Activated T-cell treated with anti-CD3 and anti-CD28 coated beads, Interleukin-2, amount 50 U/mL, for 72 hours (primary cell): ENCODE measurements around the gene CFAP119. TPM values are rescaled to one million over a fixed set of nuclear protein-coding genes. Genes with fewer than 3 reads are reported as not detected.

Experiments
- ATAC-seq, 2 donors: fragments of 150-1000 bp; cut with Tn5 transposase; replicated peaks in 1 of 2; 2 replicates each; pipeline ENCODE4 v1.10.0; 2021; ENCODE audit warnings: moderate library complexity in 2 of 2, mild to moderate bottlenecking in 1 of 2
- DNase-seq, 2 donors: peaks; one replicate each; pipeline ENCODE4 v3.0.0; 2021 to 2022; ENCODE audit warnings: mixed read lengths in 1 of 2
- H3K27ac Mint-ChIP-seq: one replicate; pipeline ENCODE4 v1.8.0; 2022; ENCODE audit warnings: mild to moderate bottlenecking, moderate library complexity, mixed read lengths
- H3K27me3 Mint-ChIP-seq: one replicate; pipeline ENCODE4 v1.8.0; 2022; ENCODE audit warnings: low read depth, mixed read lengths
- H3K36me3 Mint-ChIP-seq, 2 donors: one replicate each; pipeline ENCODE4 v1.8.0; 2022; ENCODE audit warnings: mixed read lengths in 2 of 2, mild to moderate bottlenecking in 1 of 2; ENCODE audit not compliant: insufficient read depth in 2 of 2
- H3K4me1 Mint-ChIP-seq: one replicate; pipeline ENCODE4 v1.8.0; 2022; ENCODE audit warnings: low read depth, mixed read lengths
- H3K4me3 Mint-ChIP-seq, 2 donors: one replicate each; pipeline ENCODE4 v1.8.0; 2022; ENCODE audit warnings: mild to moderate bottlenecking in 2 of 2, mixed read lengths in 2 of 2, moderate library complexity in 2 of 2
- H3K9me3 Mint-ChIP-seq, 2 donors: one replicate each; pipeline ENCODE4 v1.8.0; 2022; ENCODE audit warnings: mixed read lengths in 2 of 2
- total RNA-seq, 2 donors: library from RNA; stranded (reverse); gene quantifications; one replicate each; pipeline ENCODE4 v1.2.3, GENCODE V29; 2022

Gene CFAP119
- total RNA-seq, 2 donors from 2014 or later, result 3.2 to 4.7 TPM

GRCh38 chr16:30777591-30778297 is 15.9 kb upstream of the CFAP119 start:
- DNase-seq, result no peak

GRCh38 chr16:30775392-30776188 is 13.7 kb upstream of the CFAP119 start:
- peaks cover 3 to 19% of the 10 kb centered on the region in 2 donors for H3K36me3 Mint-ChIP-seq
- DNase-seq (peak; percentile 60 to 64), ATAC-seq (peak; percentile 73 to 78)
- peak overlapping the region; percentile 77 to 91 for H3K4me3 Mint-ChIP-seq
- no peaks in the 10 kb centered on the region for H3K27me3 Mint-ChIP-seq
- peaks cover 37% of the 10 kb centered on the region for H3K4me1 Mint-ChIP-seq
- H3K9me3 Mint-ChIP-seq, result no peaks in the 10 kb centered on the region
- no peak overlapping the region for H3K27ac Mint-ChIP-seq

More at GRCh38 chr16:30777591-30778297, 15.9 kb upstream of the CFAP119 start:
- H3K36me3 Mint-ChIP-seq, result peaks cover 2 to 8% of the 10 kb centered on the region in 2 donors
- peak overlapping the region; percentile 77 to 91 for H3K4me3 Mint-ChIP-seq
- H3K27me3 Mint-ChIP-seq, result no peaks in the 10 kb centered on the region
- H3K4me1 Mint-ChIP-seq, result peaks cover 27% of the 10 kb centered on the region
- no peak for ATAC-seq
- H3K9me3 Mint-ChIP-seq, result no peaks in the 10 kb centered on the region
- H3K27ac Mint-ChIP-seq, result peak overlapping the region; percentile 27

GRCh38 chr16:30775131-30775391 is 13.2 kb upstream of the CFAP119 start:
- Mint-ChIP-seq H3K4me1 (peaks cover 37% of the 10 kb centered on the region), H3K4me3 (peak overlapping the region; percentile 77 to 91), H3K27me3 (no peaks in the 10 kb centered on the region), H3K9me3 (no peaks in the 10 kb centered on the region), H3K36me3 (peaks cover 3 to 19% of the 10 kb centered on the region in 2 donors), H3K27ac (no peak overlapping the region)
- DNase-seq (no peak), ATAC-seq (no peak)

GRCh38 chr16:30774367-30775130 is 12.7 kb upstream of the CFAP119 start:
- Mint-ChIP-seq H3K27me3 (no peaks in the 10 kb centered on the region), H3K4me1 (peaks cover 37% of the 10 kb centered on the region), H3K4me3 (peak overlapping the region; percentile 77 to 91), H3K9me3 (no peaks in the 10 kb centered on the region), H3K36me3 (peaks cover 3 to 19% of the 10 kb centered on the region in 2 donors), H3K27ac (no peak overlapping the region)
- ATAC-seq, result no peak
- no peak for DNase-seq

GRCh38 chr16:30773826-30774225 is 12.0 kb upstream of the CFAP119 start:
- Mint-ChIP-seq H3K27ac (no peak overlapping the region), H3K4me1 (peaks cover 37% of the 10 kb centered on the region), H3K9me3 (no peaks in the 10 kb centered on the region), H3K36me3 (peaks cover 3 to 22% of the 10 kb centered on the region in 2 donors), H3K4me3 (no peak overlapping the region), H3K27me3 (no peaks in the 10 kb centered on the region)
- ATAC-seq, result no peak
- DNase-seq, result no peak

GRCh38 chr16:30771726-30772125 is 9.9 kb upstream of the CFAP119 start:
- H3K9me3 Mint-ChIP-seq, result no peaks in the 10 kb centered on the region
- peaks cover 27% of the 10 kb centered on the region for H3K4me1 Mint-ChIP-seq
- no peak overlapping the region for H3K27ac Mint-ChIP-seq
- peaks cover 5 to 30% of the 10 kb centered on the region in 2 donors for H3K36me3 Mint-ChIP-seq
- no peak overlapping the region for H3K4me3 Mint-ChIP-seq
- no peaks in the 10 kb centered on the region for H3K27me3 Mint-ChIP-seq
- no peak for DNase-seq
- ATAC-seq, result no peak

- Mint-ChIP-seq H3K36me3 (peaks cover 5 to 35% of the 10 kb centered on the region in 2 donors), H3K27me3 (no peaks in the 10 kb centered on the region), H3K4me1 (peaks cover 15% of the 10 kb centered on the region), H3K4me3 (no peak overlapping the region), H3K27ac (no peak overlapping the region), H3K9me3 (no peaks in the 10 kb centered on the region)
- ATAC-seq (no peak), DNase-seq (no peak)
These were observed 7.7 kb upstream of the CFAP119 start for GRCh38 chr16:30769379-30770089.

GRCh38 chr16:30768583-30769181 is 6.8 kb upstream of the CFAP119 start:
- Mint-ChIP-seq H3K4me1 (peaks cover 17% of the 10 kb centered on the region), H3K9me3 (no peaks in the 10 kb centered on the region), H3K4me3 (no peak overlapping the region), H3K27me3 (no peaks in the 10 kb centered on the region), H3K36me3 (peaks cover 5 to 37% of the 10 kb centered on the region in 2 donors), H3K27ac (no peak overlapping the region)
- DNase-seq, result no peak
- ATAC-seq, result no peak

GRCh38 chr16:30767767-30768465 is 6.1 kb upstream of the CFAP119 start:
- H3K9me3 Mint-ChIP-seq, result no peaks in the 10 kb centered on the region
- DNase-seq (no peak), ATAC-seq (no peak)
- peaks cover 6 to 37% of the 10 kb centered on the region in 2 donors for H3K36me3 Mint-ChIP-seq
- H3K4me1 Mint-ChIP-seq, result peaks cover 24% of the 10 kb centered on the region
- H3K4me3 Mint-ChIP-seq, result no peak overlapping the region
- H3K27ac Mint-ChIP-seq, result no peak overlapping the region
- H3K27me3 Mint-ChIP-seq, result no peaks in the 10 kb centered on the region

GRCh38 chr16:30766933-30767284 is 5.0 kb upstream of the CFAP119 start:
- DNase-seq (no peak), ATAC-seq (no peak)
- H3K4me3 Mint-ChIP-seq, result no peak overlapping the region
- H3K27ac Mint-ChIP-seq, result no peak overlapping the region
- H3K9me3 Mint-ChIP-seq, result no peaks in the 10 kb centered on the region
- H3K4me1 Mint-ChIP-seq, result peaks cover 19% of the 10 kb centered on the region
- peaks cover 8 to 30% of the 10 kb centered on the region in 2 donors for H3K36me3 Mint-ChIP-seq
- no peaks in the 10 kb centered on the region for H3K27me3 Mint-ChIP-seq

GRCh38 chr16:30766206-30766932 is 4.5 kb upstream of the CFAP119 start:
- no peak for ATAC-seq
- no peaks in the 10 kb centered on the region for H3K9me3 Mint-ChIP-seq
- no peak for DNase-seq
- peaks cover 7 to 29% of the 10 kb centered on the region in 2 donors for H3K36me3 Mint-ChIP-seq
- H3K27ac Mint-ChIP-seq, result peak overlapping the region; percentile 58
- peaks cover 17% of the 10 kb centered on the region for H3K4me1 Mint-ChIP-seq
- H3K27me3 Mint-ChIP-seq, result no peaks in the 10 kb centered on the region
- no peak overlapping the region for H3K4me3 Mint-ChIP-seq
